Measurements from ENCODE around the gene ENPP3. TPM values are rescaled to one million over a fixed set of nuclear protein-coding genes. Genes with fewer than 3 reads are reported as not detected.

The ENPP3 gene
- total and polyA plus RNA-seq, 10 donors: 0.23 to 1.3 (median 0.54) TPM

GRCh38 chr6:131736811-131737210, 99.7 kb downstream of the ENPP3 start:
- 90 to 100% (median 96%) methylated on average over 1 of the region's 1 CpG for WGBS, 5 donors

DNA sequence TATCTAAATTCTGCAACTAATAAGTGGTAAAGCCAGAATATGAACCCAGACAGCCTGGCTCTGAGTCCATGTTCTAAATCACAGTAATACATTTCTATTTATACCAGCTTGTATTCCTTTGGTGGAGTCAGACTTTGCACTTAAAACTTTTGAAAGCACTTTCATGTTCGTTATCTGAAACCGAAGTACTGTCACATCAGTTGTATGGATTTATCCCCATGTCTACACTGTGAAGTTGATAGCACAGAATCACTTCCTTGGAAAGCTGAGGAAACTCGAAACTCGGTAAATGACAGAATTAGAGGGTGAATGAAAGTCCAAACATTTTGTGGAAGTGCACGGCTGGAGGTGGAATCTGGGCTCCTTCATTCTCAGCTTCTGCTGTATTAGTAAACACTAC, 102.0 kb downstream of the ENPP3 start:
- Histone ChIP-seq H3K9me3 (no peaks in the 10 kb centered on the region), H3K27ac (no peak overlapping the region), H3K4me3 (no peak overlapping the region), H3K36me3 (no peaks in the 10 kb centered on the region), H3K27me3 (replicated peaks in 1 of 7) (no peaks in the 10 kb centered on the region), H3K4me1 (no peaks in the 10 kb centered on the region)
- intact Hi-C loops (cut with DNase I; ENCODE audit: low total_unique reads): no loop called here
- WGBS, 5 donors: 90 to 94% (median 94%) methylated on average over 5 of the region's 5 CpGs
- TF ChIP-seq POLR2AphosphoS5 (IDR thresholded peaks at IDR 0.05) (no peak), POLR2A (IDR thresholded peaks at IDR 0.05) (no peak), CTCF (IDR thresholded peaks at IDR 0.05 in 8 of 11, conservative IDR thresholded peaks at IDR 0.05 in 3 of 11) (no peak)
- no peak for DNase-seq

More at GRCh38 chr6:131736811-131737210, 99.7 kb downstream of the ENPP3 start:
- no peaks in the 10 kb centered on the region for H3K4me1 ChIP-seq
- H3K36me3 ChIP-seq: no peaks in the 10 kb centered on the region
- no peaks in the 10 kb centered on the region for H3K9me3 ChIP-seq
- H3K27me3 ChIP-seq (replicated peaks in 1 of 7): no peaks in the 10 kb centered on the region
- H3K27ac ChIP-seq: no peak overlapping the region
- intact Hi-C loops (cut with DNase I; ENCODE audit: low total_unique reads): no loop called here
- TF ChIP-seq POLR2A (IDR thresholded peaks at IDR 0.05) (no peak), POLR2AphosphoS5 (IDR thresholded peaks at IDR 0.05) (no peak), CTCF (IDR thresholded peaks at IDR 0.05 in 8 of 11, conservative IDR thresholded peaks at IDR 0.05 in 3 of 11) (no peak)
- no peak overlapping the region for H3K4me3 ChIP-seq
- no peak for DNase-seq

DNA sequence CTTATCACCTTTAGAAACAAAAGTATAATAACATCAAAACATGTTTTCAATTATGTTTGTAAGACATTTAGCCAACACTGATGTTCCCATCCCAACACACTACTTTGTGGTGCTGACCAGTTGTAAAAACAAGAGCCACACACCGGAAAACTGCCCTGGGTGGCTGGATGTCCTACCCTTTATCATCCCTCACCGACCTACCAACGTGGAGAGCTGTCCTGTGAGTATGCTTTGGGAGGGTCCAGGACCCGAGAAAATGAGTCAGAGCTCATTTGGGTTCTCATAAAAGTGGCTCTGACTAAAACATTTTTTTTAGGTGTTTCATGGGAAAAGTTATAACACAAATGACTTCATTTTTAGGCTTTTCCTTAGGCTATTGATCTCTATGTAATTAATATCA, 103.1 kb downstream of the ENPP3 start:
- no peaks in the 10 kb centered on the region for H3K4me1 ChIP-seq
- no peak for TF ChIP-seq POLR2AphosphoS5 (IDR thresholded peaks at IDR 0.05)
- TF ChIP-seq POLR2A (IDR thresholded peaks at IDR 0.05): no peak
- no peak for TF ChIP-seq CTCF (IDR thresholded peaks at IDR 0.05 in 8 of 11, conservative IDR thresholded peaks at IDR 0.05 in 3 of 11)
- no peaks in the 10 kb centered on the region for H3K27me3 ChIP-seq (replicated peaks in 1 of 7)
- DNase-seq: no peak
- intact Hi-C loops (cut with DNase I; ENCODE audit: low total_unique reads): no loop called here
- H3K9me3 ChIP-seq: no peaks in the 10 kb centered on the region
- H3K4me3 ChIP-seq: no peak overlapping the region
- H3K27ac ChIP-seq: no peak overlapping the region
- H3K36me3 ChIP-seq: no peaks in the 10 kb centered on the region
- whole genome bisulfite sequencing, 5 donors: 80 to 93% (median 85%) methylated on average over 4 of the region's 4 CpGs

- no peak for TF ChIP-seq POLR2A (IDR thresholded peaks at IDR 0.05)
- no peak for TF ChIP-seq CTCF (IDR thresholded peaks at IDR 0.05 in 8 of 11, conservative IDR thresholded peaks at IDR 0.05 in 3 of 11)
- no peak for TF ChIP-seq POLR2AphosphoS5 (IDR thresholded peaks at IDR 0.05)
- Histone ChIP-seq H3K4me3 (no peak overlapping the region), H3K27me3 (replicated peaks in 1 of 7) (no peaks in the 10 kb centered on the region), H3K4me1 (no peaks in the 10 kb centered on the region), H3K36me3 (no peaks in the 10 kb centered on the region), H3K27ac (no peak overlapping the region), H3K9me3 (no peaks in the 10 kb centered on the region)
- intact Hi-C loops (cut with DNase I; ENCODE audit: low total_unique reads): no loop called here
- 15 to 26% (median 21%) methylated on average over 3 of the region's 3 CpGs for WGBS, 5 donors
- no peak for DNase-seq
Measured at GRCh38 chr6:131741688-131742393, 104.7 kb downstream of the ENPP3 start.
